ENCODE data around the gene SPSB4.

The SPSB4 gene

DNA sequence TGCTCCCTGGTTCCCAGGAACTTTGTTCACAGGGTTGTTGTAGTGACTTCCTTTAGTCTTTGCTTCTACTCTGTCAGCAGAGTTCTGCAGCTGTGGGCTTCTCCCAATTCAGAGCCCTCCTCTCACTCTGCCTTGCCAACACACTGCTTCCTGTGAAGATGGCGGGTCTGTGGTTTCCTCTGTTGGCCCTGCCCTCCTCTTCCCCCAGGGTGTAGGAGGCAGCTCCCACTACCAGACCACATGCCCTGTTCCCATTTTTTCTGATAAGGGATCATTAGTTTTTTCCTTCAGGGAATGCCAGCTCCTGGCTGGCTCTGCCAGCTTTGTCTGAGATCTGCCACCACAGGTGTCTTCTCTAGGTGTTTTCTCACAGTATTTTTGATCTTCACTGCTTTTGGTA, 12.7 kb downstream of the SPSB4 start:
- no peak overlapping the region for H3K4me3 ChIP-seq (ENCODE audit: low read length)
- no CpG with 5 or more reads among the region's 1 CpG for WGBS (ENCODE audit: insufficient coverage, insufficient read length)
- H3K9me3 ChIP-seq (ENCODE audit: control insufficient read depth, insufficient read depth, low read length): no peaks in the 10 kb centered on the region
- H3K36me3 ChIP-seq (ENCODE audit: control insufficient read depth, insufficient read depth, low read length): peaks cover 4% of the 10 kb centered on the region; the same call in 1 of the 2 replicates
- DNase-seq (ENCODE audit: low read depth, low spot score): no peak
- H3K4me1 ChIP-seq (ENCODE audit: control insufficient read depth, insufficient read depth, low read length): peaks cover 1% of the 10 kb centered on the region; the same call in 1 of the 2 replicates
- H3K27ac ChIP-seq (ENCODE audit: low read length): no peak overlapping the region
- no peaks in the 10 kb centered on the region for H3K27me3 ChIP-seq (ENCODE audit: control insufficient read depth, insufficient read depth, low read length)

DNA sequence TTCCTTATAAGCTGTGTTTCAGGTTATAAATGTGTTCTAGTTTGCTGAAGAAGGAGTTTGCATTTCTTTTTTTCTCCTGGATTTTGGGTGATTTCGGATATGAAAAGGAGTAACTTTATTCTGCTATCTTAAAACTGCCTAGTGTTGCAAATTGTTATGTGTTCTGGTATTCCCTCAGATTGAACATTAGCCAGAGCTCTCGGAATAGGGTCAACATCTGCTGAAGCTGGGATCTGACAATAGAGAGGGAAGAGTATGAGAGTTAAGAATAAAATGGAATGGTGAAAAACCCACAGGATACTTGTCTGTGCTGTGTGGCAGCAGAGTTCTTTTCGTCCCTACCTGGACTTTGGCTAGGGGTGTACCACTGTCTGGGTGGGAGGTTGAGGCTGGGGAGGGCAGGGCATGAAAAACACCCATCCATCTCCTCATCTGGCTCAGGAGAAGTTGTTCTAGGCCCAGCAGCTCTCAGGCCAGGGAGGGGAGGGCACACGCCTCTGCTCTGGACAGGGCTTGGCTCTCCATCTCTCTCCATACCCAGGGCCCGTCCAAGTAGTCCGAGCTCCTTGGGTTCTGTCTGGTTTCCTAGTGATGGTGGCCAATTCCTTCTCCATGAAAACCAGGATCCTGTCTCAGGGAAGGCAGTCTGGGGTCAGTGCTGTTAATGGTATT, 13.2 kb downstream of the SPSB4 start:
- no peaks in the 10 kb centered on the region for H3K9me3 ChIP-seq (ENCODE audit: control insufficient read depth, insufficient read depth, low read length)
- WGBS (ENCODE audit: insufficient coverage, insufficient read length): no CpG with 5 or more reads among the region's 6 CpGs
- no peak overlapping the region for H3K27ac ChIP-seq (ENCODE audit: low read length)

DNA sequence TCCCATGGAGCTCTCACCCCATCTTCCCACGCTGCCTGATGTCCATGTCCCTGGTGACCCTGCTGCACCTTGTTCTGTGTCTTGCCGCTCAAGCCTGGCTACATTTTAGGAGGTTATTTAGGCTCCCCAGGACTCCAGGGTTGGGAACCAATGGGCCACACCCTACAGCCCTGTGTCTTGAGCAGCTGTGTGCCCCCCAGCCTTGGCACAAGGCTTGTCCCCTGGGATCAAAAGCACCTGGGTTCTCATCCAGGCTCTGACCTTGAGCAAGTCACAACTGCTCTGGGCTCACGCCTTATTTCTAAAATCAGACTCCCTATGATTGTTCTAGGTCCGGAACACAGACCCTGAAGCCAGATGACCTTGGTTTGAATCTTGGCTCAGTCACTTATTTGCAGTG, 14.1 kb downstream of the SPSB4 start:
- peaks cover 2% of the 10 kb centered on the region; the same call in 1 of the 2 replicates for H3K4me1 ChIP-seq (ENCODE audit: control insufficient read depth, insufficient read depth, low read length)
- H3K4me3 ChIP-seq (ENCODE audit: low read length): no peak overlapping the region
- H3K9me3 ChIP-seq (ENCODE audit: control insufficient read depth, insufficient read depth, low read length): no peaks in the 10 kb centered on the region
- WGBS (ENCODE audit: insufficient coverage, insufficient read length): no CpG with 5 or more reads among the region's 4 CpGs
- no peak overlapping the region for H3K27ac ChIP-seq (ENCODE audit: low read length)
- H3K36me3 ChIP-seq (ENCODE audit: control insufficient read depth, insufficient read depth, low read length): peaks cover 4% of the 10 kb centered on the region; the same call in 1 of the 2 replicates
- DNase-seq (ENCODE audit: low read depth, low spot score): no peak
- H3K27me3 ChIP-seq (ENCODE audit: control insufficient read depth, insufficient read depth, low read length): no peaks in the 10 kb centered on the region

More for the DNA sequence above, 13.2 kb downstream of the SPSB4 start:
- no peak for DNase-seq (ENCODE audit: low read depth, low spot score)
- Histone ChIP-seq H3K36me3 (ENCODE audit: control insufficient read depth, insufficient read depth, low read length) (peaks cover 4% of the 10 kb centered on the region; the same call in 1 of the 2 replicates), H3K4me3 (ENCODE audit: low read length) (no peak overlapping the region), H3K27me3 (ENCODE audit: control insufficient read depth, insufficient read depth, low read length) (no peaks in the 10 kb centered on the region), H3K4me1 (ENCODE audit: control insufficient read depth, insufficient read depth, low read length) (peaks cover 2% of the 10 kb centered on the region; the same call in 1 of the 2 replicates)

DNA sequence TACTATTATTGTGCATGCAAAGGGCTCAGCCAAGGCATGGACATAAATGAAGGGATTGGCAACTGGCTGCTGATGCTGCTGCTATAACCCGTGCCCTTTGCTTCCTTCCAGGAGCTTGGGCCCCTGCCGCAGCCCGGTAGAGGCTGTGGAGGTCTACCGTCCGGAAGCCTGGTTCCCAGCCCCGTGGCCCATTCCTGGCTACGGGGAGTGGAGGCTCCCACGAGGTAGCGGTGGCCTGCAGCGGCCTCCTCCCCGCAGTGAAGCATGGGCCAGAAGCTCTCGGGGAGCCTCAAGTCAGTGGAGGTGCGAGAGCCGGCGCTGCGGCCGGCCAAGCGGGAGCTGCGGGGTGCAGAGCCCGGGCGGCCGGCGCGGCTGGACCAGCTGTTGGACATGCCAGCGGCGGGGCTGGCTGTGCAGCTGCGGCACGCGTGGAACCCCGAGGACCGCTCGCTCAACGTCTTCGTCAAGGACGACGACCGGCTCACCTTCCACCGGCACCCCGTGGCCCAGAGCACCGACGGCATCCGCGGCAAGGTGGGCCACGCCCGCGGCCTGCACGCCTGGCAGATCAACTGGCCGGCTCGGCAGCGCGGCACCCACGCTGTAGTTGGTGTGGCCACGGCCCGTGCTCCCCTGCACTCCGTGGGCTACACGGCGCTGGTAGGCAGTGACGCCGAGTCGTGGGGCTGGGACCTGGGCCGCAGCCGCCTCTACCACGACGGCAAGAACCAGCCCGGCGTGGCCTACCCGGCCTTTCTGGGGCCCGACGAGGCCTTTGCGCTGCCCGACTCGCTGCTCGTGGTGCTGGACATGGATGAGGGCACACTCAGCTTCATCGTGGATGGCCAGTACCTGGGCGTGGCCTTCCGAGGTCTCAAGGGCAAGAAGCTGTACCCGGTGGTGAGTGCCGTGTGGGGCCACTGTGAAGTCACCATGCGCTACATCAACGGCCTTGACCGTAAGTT, 15.0 kb downstream of the SPSB4 start:
- H3K36me3 ChIP-seq (ENCODE audit: control insufficient read depth, insufficient read depth, low read length): peaks cover 4% of the 10 kb centered on the region; the same call in 1 of the 2 replicates
- H3K9me3 ChIP-seq (ENCODE audit: control insufficient read depth, insufficient read depth, low read length): no peaks in the 10 kb centered on the region
- WGBS (ENCODE audit: insufficient coverage, insufficient read length): no CpG with 5 or more reads among the region's 81 CpGs
- DNase-seq (ENCODE audit: low read depth, low spot score): no peak
- peaks cover 5% of the 10 kb centered on the region; the same call in 1 of the 2 replicates for H3K4me1 ChIP-seq (ENCODE audit: control insufficient read depth, insufficient read depth, low read length)
- H3K27me3 ChIP-seq (ENCODE audit: control insufficient read depth, insufficient read depth, low read length): no peaks in the 10 kb centered on the region
- no peak overlapping the region for H3K4me3 ChIP-seq (ENCODE audit: low read length)
- H3K27ac ChIP-seq (ENCODE audit: low read length): no peak overlapping the region

DNA sequence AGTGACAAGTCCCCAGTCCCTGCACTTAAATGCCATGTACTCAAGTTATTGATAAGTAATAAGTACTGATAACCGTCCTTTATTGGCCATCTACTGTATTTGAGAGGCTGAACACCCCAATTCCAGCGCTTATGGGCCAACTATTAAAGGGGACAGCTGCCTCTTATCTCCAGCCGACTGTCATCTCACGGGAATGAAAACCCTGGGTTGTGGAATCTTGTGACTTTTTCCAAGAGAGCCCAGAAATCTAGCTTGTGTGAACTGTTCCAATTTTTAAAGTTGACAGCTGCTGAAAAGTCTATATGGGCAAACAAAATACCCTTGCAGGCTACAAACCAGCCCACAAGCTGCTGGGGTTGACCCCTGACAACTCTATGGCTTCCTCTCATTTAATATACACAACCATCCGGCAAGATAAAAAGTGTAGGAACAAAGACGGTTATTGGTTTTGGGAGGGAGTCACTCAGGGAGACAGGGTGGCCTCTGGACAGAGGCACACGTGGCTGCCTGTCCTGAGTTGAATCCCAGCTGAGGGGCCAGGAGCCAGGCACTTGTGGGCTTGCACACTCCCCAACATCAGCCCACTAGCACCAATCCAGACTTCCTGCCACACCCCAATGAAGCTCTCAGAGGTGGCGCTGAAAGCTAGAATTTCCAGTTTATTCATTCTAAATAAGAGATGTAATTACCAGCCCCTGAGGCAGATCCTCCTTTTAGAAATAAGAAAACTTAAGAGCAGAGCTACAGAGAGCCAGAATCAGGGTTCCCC, 16.2 kb downstream of the SPSB4 start:
- no peak for DNase-seq (ENCODE audit: low read depth, low spot score)
- Histone ChIP-seq H3K27me3 (ENCODE audit: control insufficient read depth, insufficient read depth, low read length) (no peaks in the 10 kb centered on the region), H3K27ac (ENCODE audit: low read length) (no peak overlapping the region), H3K36me3 (ENCODE audit: control insufficient read depth, insufficient read depth, low read length) (peaks cover 4% of the 10 kb centered on the region; the same call in 1 of the 2 replicates), H3K4me1 (ENCODE audit: control insufficient read depth, insufficient read depth, low read length) (peaks cover 11% of the 10 kb centered on the region; the same call in 1 of the 2 replicates), H3K9me3 (ENCODE audit: control insufficient read depth, insufficient read depth, low read length) (no peaks in the 10 kb centered on the region), H3K4me3 (ENCODE audit: low read length) (no peak overlapping the region)
- no CpG with 5 or more reads among the region's 8 CpGs for WGBS (ENCODE audit: insufficient coverage, insufficient read length)

DNA sequence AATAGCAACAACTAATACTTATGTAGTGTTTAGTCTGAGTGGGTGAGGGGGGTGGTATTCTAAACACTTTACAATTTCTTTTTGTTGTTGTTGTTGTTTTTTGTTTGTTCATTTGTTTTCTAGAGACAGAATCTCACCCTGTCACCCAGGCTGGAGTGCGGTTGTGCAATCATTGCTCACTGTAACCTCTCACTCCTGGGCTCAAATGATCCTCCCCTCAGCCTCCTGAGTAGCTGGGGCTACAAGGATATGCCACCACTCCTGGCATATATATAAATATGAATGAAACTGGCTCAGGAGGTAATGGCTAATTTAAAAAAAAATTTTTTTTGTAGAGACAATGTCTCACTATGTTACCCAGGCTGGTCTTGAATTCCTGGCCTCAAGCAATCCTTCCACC, 19.1 kb downstream of the SPSB4 start:
- Histone ChIP-seq H3K27me3 (ENCODE audit: control insufficient read depth, insufficient read depth, low read length) (no peaks in the 10 kb centered on the region), H3K27ac (ENCODE audit: low read length) (no peak overlapping the region), H3K36me3 (ENCODE audit: control insufficient read depth, insufficient read depth, low read length) (peaks cover 4% of the 10 kb centered on the region; the same call in 1 of the 2 replicates), H3K4me3 (ENCODE audit: low read length) (no peak overlapping the region), H3K9me3 (ENCODE audit: control insufficient read depth, insufficient read depth, low read length) (no peaks in the 10 kb centered on the region), H3K4me1 (ENCODE audit: control insufficient read depth, insufficient read depth, low read length) (peaks cover 20% of the 10 kb centered on the region)
- DNase-seq (ENCODE audit: low read depth, low spot score): no peak
- no CpG with 5 or more reads among the region's 1 CpG for WGBS (ENCODE audit: insufficient coverage, insufficient read length)

DNA sequence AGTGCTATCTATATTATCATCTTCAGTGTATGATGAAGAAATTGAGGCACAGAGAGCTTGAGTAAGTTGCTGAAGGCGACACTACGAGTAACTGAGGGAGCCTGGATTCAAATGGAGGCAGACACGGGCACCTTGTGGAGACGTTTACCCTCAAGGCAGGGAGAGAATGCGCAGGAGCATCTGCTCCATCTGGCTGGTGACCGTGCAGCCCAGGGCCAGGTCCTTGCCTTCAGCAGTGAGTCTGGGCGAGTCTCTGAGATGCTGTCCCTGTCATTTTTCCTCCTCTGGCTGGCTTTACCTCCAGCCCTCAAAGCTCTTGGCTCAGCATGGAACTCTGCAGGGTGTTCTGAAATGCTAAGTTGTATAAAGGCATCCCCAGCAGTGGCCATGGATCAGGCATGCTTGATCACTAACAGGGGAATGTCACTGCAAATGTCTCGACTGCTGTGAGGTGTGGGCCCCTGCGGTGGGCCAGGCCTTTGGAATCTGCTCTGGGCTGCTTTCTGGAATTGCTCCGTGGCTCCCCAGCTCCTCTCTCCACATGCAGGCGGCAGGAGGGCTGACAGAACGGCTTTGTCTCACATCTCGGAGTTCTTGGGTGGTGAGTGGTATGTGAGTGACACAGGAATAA, 19.7 kb downstream of the SPSB4 start:
- peaks cover 21% of the 10 kb centered on the region for H3K4me1 ChIP-seq (ENCODE audit: control insufficient read depth, insufficient read depth, low read length)
- H3K4me3 ChIP-seq (ENCODE audit: low read length): no peak overlapping the region
- DNase-seq (ENCODE audit: low read depth, low spot score): peak; percentile 82
- H3K27me3 ChIP-seq (ENCODE audit: control insufficient read depth, insufficient read depth, low read length): no peaks in the 10 kb centered on the region
- WGBS (ENCODE audit: insufficient coverage, insufficient read length): no CpG with 5 or more reads among the region's 13 CpGs
- H3K9me3 ChIP-seq (ENCODE audit: control insufficient read depth, insufficient read depth, low read length): no peaks in the 10 kb centered on the region
- H3K36me3 ChIP-seq (ENCODE audit: control insufficient read depth, insufficient read depth, low read length): peaks cover 4% of the 10 kb centered on the region; the same call in 1 of the 2 replicates
- no peak overlapping the region for H3K27ac ChIP-seq (ENCODE audit: low read length)

DNA sequence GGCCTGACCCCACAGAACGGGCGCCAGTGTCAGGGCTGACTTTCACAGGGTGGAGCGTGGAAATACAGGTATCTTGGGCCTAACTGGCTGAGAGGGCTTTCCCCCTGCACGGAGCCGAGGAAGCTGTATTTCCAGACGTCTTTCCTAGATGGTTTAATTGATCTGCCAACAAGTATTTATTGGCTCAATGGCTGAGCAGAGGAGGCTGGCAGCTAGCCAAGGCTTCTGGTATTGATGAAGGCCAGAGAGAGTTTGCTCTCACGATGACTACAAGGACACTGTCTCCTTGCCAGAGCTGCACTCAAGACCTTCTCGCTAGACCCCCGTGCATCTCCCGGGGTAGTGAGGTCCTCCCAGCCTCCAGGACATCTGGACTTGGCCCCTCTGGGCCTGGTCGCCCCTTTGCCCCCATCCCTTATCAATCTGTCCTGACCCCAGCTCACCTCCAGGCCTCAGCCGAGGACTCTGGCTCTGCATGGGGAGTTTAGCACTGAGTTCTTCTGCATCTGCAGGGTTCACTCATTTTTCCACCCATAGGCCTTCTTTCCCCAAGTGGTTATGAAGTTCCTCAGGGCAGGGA, 20.6 kb downstream of the SPSB4 start:
- no CpG with 5 or more reads among the region's 12 CpGs for whole genome bisulfite sequencing (ENCODE audit: insufficient coverage, insufficient read length)
- no peak overlapping the region for H3K4me3 ChIP-seq (ENCODE audit: low read length)
- H3K4me1 ChIP-seq (ENCODE audit: control insufficient read depth, insufficient read depth, low read length): peaks cover 30% of the 10 kb centered on the region
- H3K36me3 ChIP-seq (ENCODE audit: control insufficient read depth, insufficient read depth, low read length): no peaks in the 10 kb centered on the region
- H3K27ac ChIP-seq (ENCODE audit: low read length): no peak overlapping the region
- no peaks in the 10 kb centered on the region for H3K9me3 ChIP-seq (ENCODE audit: control insufficient read depth, insufficient read depth, low read length)
- H3K27me3 ChIP-seq (ENCODE audit: control insufficient read depth, insufficient read depth, low read length): no peaks in the 10 kb centered on the region
- DNase-seq (ENCODE audit: low read depth, low spot score): no peak

DNA sequence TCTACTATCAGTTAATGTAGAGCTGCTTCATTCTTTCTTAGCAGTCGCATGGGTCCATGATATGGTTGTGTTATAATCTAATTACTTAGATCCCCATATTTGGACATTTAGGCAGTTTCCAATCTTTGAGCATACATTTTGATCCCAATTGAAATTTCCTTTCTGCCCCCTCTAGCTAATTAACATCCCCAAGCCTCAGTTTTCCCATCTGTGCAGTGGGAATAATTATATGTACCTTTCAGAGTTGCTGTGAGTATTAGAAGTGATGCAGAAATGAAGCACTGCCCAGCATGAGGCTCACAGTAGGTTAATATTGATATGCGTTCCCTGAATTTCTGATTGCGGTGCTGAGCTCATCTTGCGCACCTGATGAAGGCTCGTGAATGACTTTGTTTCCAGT, 21.8 kb downstream of the SPSB4 start:
- no peak overlapping the region for H3K27ac ChIP-seq (ENCODE audit: low read length)
- H3K36me3 ChIP-seq (ENCODE audit: control insufficient read depth, insufficient read depth, low read length): no peaks in the 10 kb centered on the region
- WGBS (ENCODE audit: insufficient coverage, insufficient read length): no CpG with 5 or more reads among the region's 5 CpGs
- no peak for DNase-seq (ENCODE audit: low read depth, low spot score)
- H3K27me3 ChIP-seq (ENCODE audit: control insufficient read depth, insufficient read depth, low read length): no peaks in the 10 kb centered on the region
- H3K4me1 ChIP-seq (ENCODE audit: control insufficient read depth, insufficient read depth, low read length): peaks cover 33% of the 10 kb centered on the region
- H3K9me3 ChIP-seq (ENCODE audit: control insufficient read depth, insufficient read depth, low read length): no peaks in the 10 kb centered on the region
- no peak overlapping the region for H3K4me3 ChIP-seq (ENCODE audit: low read length)
